ENCODE measurements around the gene ITCH.

DNA sequence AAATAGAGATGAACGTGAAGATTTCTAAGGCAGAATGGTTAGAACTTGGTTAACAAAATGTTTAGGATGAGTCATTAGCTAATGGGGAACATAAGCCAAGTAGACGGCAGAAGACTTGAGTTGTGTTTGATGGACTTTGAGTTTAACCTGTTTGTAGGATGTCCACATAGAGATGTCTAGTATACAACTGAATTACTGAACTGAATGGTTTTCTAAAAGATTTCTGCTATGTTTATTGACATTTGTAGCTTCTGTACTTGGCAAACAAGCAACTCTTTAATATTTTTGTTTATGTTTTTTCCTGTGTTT, 98.7 kb downstream of the ITCH start:
- TF ChIP-seq, protein P1, sequence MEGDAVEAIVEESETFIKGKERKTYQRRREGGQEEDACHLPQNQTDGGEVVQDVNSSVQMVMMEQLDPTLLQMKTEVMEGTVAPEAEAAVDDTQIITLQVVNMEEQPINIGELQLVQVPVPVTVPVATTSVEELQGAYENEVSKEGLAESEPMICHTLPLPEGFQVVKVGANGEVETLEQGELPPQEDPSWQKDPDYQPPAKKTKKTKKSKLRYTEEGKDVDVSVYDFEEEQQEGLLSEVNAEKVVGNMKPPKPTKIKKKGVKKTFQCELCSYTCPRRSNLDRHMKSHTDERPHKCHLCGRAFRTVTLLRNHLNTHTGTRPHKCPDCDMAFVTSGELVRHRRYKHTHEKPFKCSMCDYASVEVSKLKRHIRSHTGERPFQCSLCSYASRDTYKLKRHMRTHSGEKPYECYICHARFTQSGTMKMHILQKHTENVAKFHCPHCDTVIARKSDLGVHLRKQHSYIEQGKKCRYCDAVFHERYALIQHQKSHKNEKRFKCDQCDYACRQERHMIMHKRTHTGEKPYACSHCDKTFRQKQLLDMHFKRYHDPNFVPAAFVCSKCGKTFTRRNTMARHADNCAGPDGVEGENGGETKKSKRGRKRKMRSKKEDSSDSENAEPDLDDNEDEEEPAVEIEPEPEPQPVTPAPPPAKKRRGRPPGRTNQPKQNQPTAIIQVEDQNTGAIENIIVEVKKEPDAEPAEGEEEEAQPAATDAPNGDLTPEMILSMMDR (IDR thresholded peaks at IDR 0.05), result no peak
- no peak for TF ChIP-seq POLR2A (IDR thresholded peaks at IDR 0.05)

All from ovary (tissue), 3 donors.